Right lobe of liver (tissue), 6 donors: Measurements from ENCODE around the gene DCDC2. TPM values are rescaled to one million over a fixed set of nuclear protein-coding genes. Genes with fewer than 3 reads are reported as not detected.

ENCODE experiments used
- ATAC-seq, 4 donors: fragments of 200-7000 bp; cut with Tn5 transposase; one replicate each; pipeline ENCODE4 v1.9.1; 2020; ENCODE audit warnings: mild to moderate bottlenecking in 4 of 4, moderate library complexity in 4 of 4
- DNase-seq, 3 donors: peaks; one replicate each; pipeline ENCODE4 v3.0.0-alpha.2; 2020
- H3K27ac ChIP-seq, 3 donors: fragments of 200-600 bp; one replicate each; pipeline ENCODE4 v1.8.0; 2022
- H3K27me3 ChIP-seq, 2 donors: fragments of 200-600 bp; one replicate each; pipeline ENCODE4 v1.8.0; 2022
- H3K36me3 ChIP-seq, 4 donors: fragments of 200-600 bp; sonication (generic) in 1 of 4; one replicate each; pipeline versions ENCODE4 v1.5.1 to v1.8.0; 2017 to 2022; ENCODE audit warnings: control low read depth in 1 of 4
- H3K4me1 ChIP-seq, 4 donors: fragments of 200-600 bp; sonication (generic) in 1 of 4; one replicate each; pipeline versions ENCODE4 v1.5.1 to v1.8.0; 2017 to 2022; ENCODE audit warnings: control low read depth in 1 of 4
- H3K4me3 ChIP-seq, 3 donors: fragments of 200-600 bp; one replicate each; pipeline ENCODE4 v1.8.0; 2022
- H3K9me3 ChIP-seq, 4 donors: fragments of 200-600 bp; sonication (generic) in 1 of 4; one replicate each; pipeline versions ENCODE4 v1.5.1 to v1.8.0; 2017 to 2022; ENCODE audit warnings: control low read depth in 1 of 4
- CTCF ChIP-seq, 4 donors: fragments of 200-600 bp in 3 of 4; fragments of 450-650 bp in 1 of 4; IDR thresholded peaks; one replicate each; pipeline versions ENCODE4 v1.5.1 to v1.8.0; 2016 to 2022; ENCODE audit warnings: antibody characterized with exemption in 4 of 4, mild to moderate bottlenecking in 2 of 4
- POLR2A ChIP-seq: fragments of 450-650 bp; IDR thresholded peaks from one replicate; pipeline ENCODE4 v1.6.1; 2017; ENCODE audit warnings: antibody characterized with exemption, mild to moderate bottlenecking
- WGBS: methylation state at CpG from one replicate; pipeline ENCODE4 v1.1.6; 2018; ENCODE audit warnings: low coverage, low lambda C conversion rate; ENCODE audit not compliant: insufficient coverage; ENCODE audit errors: missing lambda C conversion rate; 5-methylcytosine and 5-hydroxymethylcytosine counted together
- intact Hi-C, 2 donors: fragments of 100-400 bp; cut with DNase I; formaldehyde crosslinking; loops; one replicate each; pipeline versions ENCODE4 v1.11.2 to v1.14.1; 2022
- total RNA-seq, 6 experiments: library from RNA; depleted of rRNA in 2 of 6; stranded (reverse); fragments of >200 nt in 2 of 6; fragmentation: NEBNext Ultra II Directional in 3 of 6; extraction: Animal tissue kit (Norgen Biotek cat#: 25700) in 3 of 6; gene quantifications; one replicate each; pipeline versions ENCODE4 v1.1.0 to v1.2.4, GENCODE V29; 2016 to 2023
- donor health status: DM: no; HTN: yes; CAD: no.
- donor health status: DM: no; HTN: no; CAD: no.
- donor health status: DM: no; HTN: no; CAD: no.
- donor health status: DM: no; HTN: yes; CAD: no.
- donor health status: DM: no; HTN: yes; CAD: no.

DCDC2 gene
- total RNA-seq, 6 experiments from 2014 or later: 0.68 to 3.8 (median 0.92) TPM

- Histone ChIP-seq H3K27ac (no peak overlapping the region), H3K36me3 (no peaks in the 10 kb centered on the region), H3K4me3 (no peak overlapping the region), H3K9me3 (no peaks in the 10 kb centered on the region), H3K27me3 (no peaks in the 10 kb centered on the region), H3K4me1 (no peaks in the 10 kb centered on the region)
- no peak for ATAC-seq
- TF ChIP-seq POLR2A: no peak
- TF ChIP-seq CTCF (IDR thresholded peaks at IDR 0.05): no peak
- intact Hi-C loops: no loop called here
- WGBS: 32% methylated on average over 4 of the region's 4 CpGs
- DNase-seq: no peak
Measured at GRCh38 chr6:24227556-24227955, 130.3 kb downstream of the DCDC2 start.

- WGBS: 59% methylated on average over 3 of the region's 3 CpGs
- Histone ChIP-seq H3K4me3 (no peak overlapping the region), H3K27me3 (no peaks in the 10 kb centered on the region), H3K9me3 (no peaks in the 10 kb centered on the region), H3K27ac (no peak overlapping the region), H3K4me1 (no peaks in the 10 kb centered on the region), H3K36me3 (no peaks in the 10 kb centered on the region)
- DNase-seq (no peak), ATAC-seq (no peak)
- intact Hi-C loops: no loop called here
- TF ChIP-seq POLR2A (no peak), CTCF (IDR thresholded peaks at IDR 0.05) (no peak)
Measured at GRCh38 chr6:24226541-24226940, 131.3 kb downstream of the DCDC2 start.

- no peak for TF ChIP-seq CTCF (IDR thresholded peaks at IDR 0.05)
- no peak for TF ChIP-seq POLR2A
- no peaks in the 10 kb centered on the region for H3K4me1 ChIP-seq
- 75% methylated on average over 2 of the region's 2 CpGs for WGBS
- no peaks in the 10 kb centered on the region for H3K9me3 ChIP-seq
- ATAC-seq (no peak), DNase-seq (no peak)
- intact Hi-C loops: no loop called here
- H3K36me3 ChIP-seq: no peaks in the 10 kb centered on the region
- no peak overlapping the region for H3K4me3 ChIP-seq
- H3K27me3 ChIP-seq: no peaks in the 10 kb centered on the region
- no peak overlapping the region for H3K27ac ChIP-seq
Measured at GRCh38 chr6:24225838-24226237, 132.0 kb downstream of the DCDC2 start.

GRCh38 chr6:24223115-24223919 is 134.5 kb downstream of the DCDC2 start:
- Histone ChIP-seq H3K27ac (no peak overlapping the region), H3K9me3 (no peaks in the 10 kb centered on the region), H3K4me3 (no peak overlapping the region), H3K27me3 (no peaks in the 10 kb centered on the region), H3K36me3 (no peaks in the 10 kb centered on the region), H3K4me1 (no peaks in the 10 kb centered on the region)
- WGBS: 58% methylated on average over 7 of the region's 7 CpGs
- intact Hi-C loops: no loop called here
- TF ChIP-seq CTCF (IDR thresholded peaks at IDR 0.05): no peak
- no peak for TF ChIP-seq POLR2A
- no peak for ATAC-seq
- no peak for DNase-seq
